Coronary artery (tissue), 2 donors: ENCODE measurements around the gene SLC23A2.
"Not testable (repeated sequence)": the region's sequence is repeated elsewhere in the genome, so short reads cannot be mapped to it uniquely, and the experiment has no call there.

Experiments
- DNase-seq: peaks from one replicate; pipeline ENCODE4 v3.0.0-alpha.2; 2017; ENCODE audit warnings: low spot score
- H3K27ac ChIP-seq, 2 donors: fragments of 200-600 bp; sonication (generic); one replicate each; pipeline ENCODE4 v1.5.1; 2016 to 2019
- H3K4me3 ChIP-seq: fragments of 200-600 bp; sonication (generic); 2 replicates; pipeline ENCODE4 v1.5.1; 2016; ENCODE audit warnings: mild to moderate bottlenecking, moderate library complexity
- CTCF ChIP-seq: fragments of 200-600 bp; sonication (generic); IDR thresholded peaks from one replicate; pipeline ENCODE4 v1.5.1; 2019; ENCODE audit warnings: antibody characterized with exemption

SLC23A2 gene

DNA sequence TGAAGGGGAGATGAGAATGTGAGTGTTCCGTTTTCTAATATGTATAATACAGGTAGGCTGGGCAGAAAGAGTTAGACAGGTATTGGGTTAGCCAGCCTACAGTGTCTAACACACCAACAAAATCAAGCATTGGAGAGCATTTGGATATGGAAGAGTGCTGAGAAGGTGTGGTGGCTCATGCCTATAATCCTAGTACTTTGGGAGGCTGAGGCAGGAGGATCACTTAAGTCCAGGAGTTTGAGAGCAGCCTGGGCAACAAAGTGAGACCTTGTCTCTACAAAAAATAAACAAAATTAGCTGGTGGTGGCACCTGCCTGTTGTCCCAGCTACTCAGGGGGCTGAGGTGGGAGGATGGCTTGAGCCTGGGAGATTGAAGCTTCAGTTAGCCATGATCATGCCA lies 38.6 kb upstream of the SLC23A2 start:
- no peak for TF ChIP-seq CTCF
- DNase-seq, result no peak
- no peak overlapping the region for H3K27ac ChIP-seq
- no peak overlapping the region for H3K4me3 ChIP-seq

DNA sequence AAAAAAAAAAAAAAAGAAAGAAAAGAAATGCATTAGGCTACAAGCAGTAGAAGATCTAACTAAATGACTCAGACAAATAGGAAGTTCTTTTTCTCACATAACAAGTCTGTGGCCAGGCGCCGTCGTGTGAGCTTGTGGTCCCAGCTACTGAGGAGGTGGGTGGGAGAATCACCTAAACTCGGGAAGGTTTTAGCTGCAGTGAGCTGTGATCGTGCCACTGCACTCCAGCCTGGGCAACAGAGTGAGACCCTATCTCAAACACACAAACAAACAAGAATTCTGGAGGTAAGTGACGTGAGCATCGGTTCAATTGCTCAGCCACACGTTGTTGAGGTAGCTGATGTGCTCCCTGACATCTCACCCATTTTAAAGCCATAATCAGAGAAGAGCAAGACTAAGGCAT lies 37.9 kb upstream of the SLC23A2 start:
- TF ChIP-seq CTCF, result no peak
- no peak overlapping the region for H3K27ac ChIP-seq

DNA sequence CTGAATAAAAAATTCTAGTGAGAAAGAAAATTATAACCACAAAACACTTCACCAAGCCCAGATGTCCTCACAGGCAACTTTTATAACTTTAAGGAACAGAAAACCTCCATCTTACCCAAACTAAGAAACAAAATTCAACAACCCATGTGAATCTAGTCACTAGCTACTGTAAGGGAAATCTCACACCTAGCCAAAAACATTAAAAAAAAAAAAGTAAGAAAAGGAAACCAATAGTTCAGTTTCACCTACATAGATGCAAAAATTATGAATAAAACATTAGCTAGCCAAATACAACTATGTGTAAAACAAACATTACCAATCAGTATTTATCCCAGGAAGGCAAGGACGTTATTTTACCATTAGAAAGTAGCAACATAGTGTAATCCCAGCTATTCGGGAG lies 35.5 kb upstream of the SLC23A2 start:
- no peak for TF ChIP-seq CTCF
- no peak overlapping the region for H3K4me3 ChIP-seq
- no peak for DNase-seq
- H3K27ac ChIP-seq, result no peak overlapping the region

More for the DNA sequence above, 37.9 kb upstream of the SLC23A2 start:
- DNase-seq, result no peak
- H3K4me3 ChIP-seq, result no peak overlapping the region

DNA sequence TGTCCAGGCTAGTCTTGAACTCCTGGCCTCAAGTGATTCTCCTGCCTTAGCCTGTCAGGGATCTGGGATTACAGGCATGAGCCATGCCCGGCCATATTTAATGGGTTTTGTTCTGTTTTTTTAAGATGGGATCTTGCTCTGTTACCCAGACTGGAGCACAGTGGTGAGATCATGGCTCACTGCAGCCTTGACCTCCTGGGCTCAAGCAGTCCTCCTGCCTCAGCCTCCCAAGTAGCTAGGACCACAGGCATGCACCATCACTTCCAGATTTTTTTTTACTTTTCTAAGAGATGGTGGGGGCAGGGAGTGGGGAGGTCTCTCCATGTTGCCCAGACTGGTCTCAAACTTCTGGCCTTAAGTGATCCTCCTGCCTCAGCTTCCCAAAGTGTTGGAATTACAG lies 34.2 kb upstream of the SLC23A2 start:
- H3K4me3 ChIP-seq, H3K27ac ChIP-seq, DNase-seq: not testable (repeated sequence)

- Histone ChIP-seq H3K4me3 (no peak overlapping the region), H3K27ac (no peak overlapping the region)
- TF ChIP-seq CTCF, result no peak
Observed at GRCh38 chr20:5033566-5033965, 32.3 kb upstream of the SLC23A2 start.

DNA sequence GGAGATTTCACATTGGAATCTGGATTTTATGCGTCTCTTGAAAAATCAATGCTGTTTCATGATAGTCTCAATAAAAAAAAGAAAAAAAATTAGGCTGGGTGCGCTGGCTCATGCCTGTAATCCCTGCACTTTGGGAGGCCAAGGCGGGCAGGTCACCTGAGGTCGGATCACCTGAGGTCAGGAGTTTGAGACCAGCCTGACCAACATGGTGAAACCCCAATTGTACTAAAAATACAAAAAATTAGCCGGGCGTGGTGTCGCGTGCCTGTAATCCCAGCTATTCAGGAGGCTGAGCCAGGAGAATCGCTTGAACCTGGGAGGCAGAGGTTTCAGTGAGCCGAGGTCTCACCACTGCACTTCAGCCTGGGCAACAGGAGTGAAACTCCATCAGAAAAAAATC lies 30.4 kb upstream of the SLC23A2 start:
- not testable (repeated sequence) for H3K4me3 ChIP-seq, DNase-seq, H3K27ac ChIP-seq

More at GRCh38 chr20:5033566-5033965, 32.3 kb upstream of the SLC23A2 start:
- DNase-seq, result no peak

DNA sequence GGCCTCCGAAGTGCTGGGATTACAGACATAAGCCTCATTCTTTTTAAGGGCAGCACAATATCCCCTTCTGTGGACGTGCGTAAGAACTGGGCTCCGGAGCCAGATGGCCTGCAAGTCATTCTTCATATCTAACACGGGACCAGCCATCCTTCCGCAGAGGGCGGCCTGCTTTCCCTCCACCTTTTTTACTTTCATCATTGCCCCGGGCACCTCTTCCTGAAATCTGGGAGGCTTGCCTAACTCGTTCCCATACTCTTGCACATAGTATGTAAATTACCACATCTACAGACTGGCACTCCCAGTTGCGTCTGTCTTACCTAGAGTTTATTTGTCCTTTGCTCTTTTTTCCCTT lies 29.9 kb upstream of the SLC23A2 start:
- no peak for TF ChIP-seq CTCF
- Histone ChIP-seq H3K4me3 (no peak overlapping the region), H3K27ac (no peak overlapping the region)
- DNase-seq, result no peak

DNA sequence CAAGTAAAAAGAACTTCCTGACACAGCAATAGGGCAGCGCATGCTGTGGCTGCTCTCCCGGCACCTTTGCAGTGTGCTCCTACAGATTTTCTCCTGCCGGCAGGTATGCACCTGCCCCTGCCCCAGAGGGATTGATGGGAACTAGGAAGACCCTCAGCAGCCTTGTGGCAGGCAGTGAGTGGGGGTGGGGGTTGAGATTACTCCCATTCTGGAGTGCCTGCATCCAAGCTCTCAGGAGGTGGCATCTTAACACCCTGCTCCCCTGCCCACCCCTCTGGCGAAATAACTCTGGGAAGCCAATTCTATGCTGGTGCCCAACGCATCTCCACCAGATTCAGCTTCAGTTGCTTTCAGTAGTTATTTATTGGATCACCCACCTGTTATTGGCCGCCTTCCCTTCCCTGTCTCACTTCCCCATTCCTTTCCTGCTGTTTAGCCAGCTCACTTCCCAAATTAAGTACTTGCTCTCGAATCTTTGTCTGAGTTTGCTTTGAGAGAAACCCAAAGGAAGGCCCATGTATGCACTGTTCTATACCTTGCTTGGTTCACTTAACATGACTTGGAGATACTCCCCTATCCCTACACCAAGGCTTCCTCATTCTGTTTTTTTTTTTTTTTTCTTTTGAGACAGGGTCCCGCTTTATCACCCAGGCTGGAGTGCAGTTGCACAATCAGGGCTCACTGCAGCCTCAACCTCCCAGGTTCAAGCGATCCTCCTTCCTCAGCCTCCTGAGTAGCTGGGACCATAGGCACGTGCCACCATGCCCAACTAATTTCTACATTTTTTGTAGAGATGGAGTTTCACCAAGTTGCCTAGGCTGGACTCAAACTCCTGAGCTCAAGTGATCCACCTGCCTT lies 29.3 kb upstream of the SLC23A2 start:
- Histone ChIP-seq H3K4me3 (no peak overlapping the region), H3K27ac (no peak overlapping the region)
- no peak for DNase-seq
- no peak for TF ChIP-seq CTCF

DNA sequence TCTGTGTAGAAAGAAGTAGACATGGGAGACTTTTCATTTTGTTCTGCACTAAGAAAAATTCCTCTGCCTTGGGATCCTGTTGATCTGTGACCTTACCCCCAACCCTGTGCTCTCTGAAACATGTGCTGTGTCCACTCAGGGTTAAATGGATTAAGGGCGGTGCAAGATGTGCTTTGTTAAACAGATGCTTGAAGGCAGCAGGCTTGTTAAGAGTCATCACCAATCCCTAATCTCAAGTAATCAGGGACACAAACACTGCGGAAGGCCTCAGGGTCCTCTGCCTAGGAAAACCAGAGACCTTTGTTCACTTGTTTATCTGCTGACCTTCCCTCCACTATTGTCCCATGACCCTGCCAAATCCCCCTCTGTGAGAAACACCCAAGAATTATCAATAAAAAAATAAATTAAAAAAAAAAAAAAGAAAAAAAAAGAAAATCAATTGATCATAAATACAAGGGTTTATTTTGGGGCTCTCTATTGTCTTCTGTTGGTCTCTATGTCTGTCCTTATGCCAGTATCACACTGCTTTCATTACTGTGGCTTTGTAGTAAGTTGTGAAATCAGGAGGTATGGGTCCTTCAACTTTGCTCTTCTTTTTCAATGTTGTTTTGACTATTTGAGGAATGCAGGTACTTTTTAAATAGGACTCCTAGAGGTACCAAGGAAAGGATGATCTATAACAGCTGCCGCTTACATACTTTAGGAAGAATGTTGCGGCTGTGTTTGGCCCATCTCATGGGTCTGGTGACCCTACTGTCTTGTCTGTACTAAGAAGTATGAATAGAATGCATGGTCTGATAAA lies 27.1 kb upstream of the SLC23A2 start:
- not testable (repeated sequence) for H3K4me3 ChIP-seq, H3K27ac ChIP-seq, DNase-seq
